Sigmoid colon (tissue), 7 donors: Measurements from ENCODE around the gene CCDC136. TPM values are rescaled to one million over a fixed set of nuclear protein-coding genes. Genes with fewer than 3 reads are reported as not detected.

Experiments
- DNase-seq: peaks from one replicate; pipeline ENCODE4 v3.0.0-alpha.2; 2019
- H3K27ac ChIP-seq, 4 donors: fragments of 200-600 bp; sonication (generic); one replicate each; pipeline ENCODE4 v1.5.1; 2016 to 2019; ENCODE audit warnings: mild to moderate bottlenecking in 1 of 4
- H3K27me3 ChIP-seq, 3 donors: fragments of 200-600 bp; sonication (generic); one replicate each; pipeline ENCODE4 v1.5.1; 2019; ENCODE audit warnings: mild to moderate bottlenecking in 1 of 3
- H3K36me3 ChIP-seq, 4 donors: fragments of 200-600 bp; sonication (generic); one replicate each; pipeline ENCODE4 v1.5.1; 2016 to 2019
- H3K4me1 ChIP-seq, 4 donors: fragments of 200-600 bp; sonication (generic); one replicate each; pipeline ENCODE4 v1.5.1; 2017 to 2019
- H3K4me3 ChIP-seq, 4 donors: fragments of 200-600 bp; sonication (generic); one replicate each; pipeline ENCODE4 v1.5.1; 2017 to 2019; ENCODE audit warnings: mild to moderate bottlenecking in 2 of 4, moderate library complexity in 1 of 4
- H3K9me3 ChIP-seq, 4 donors: fragments of 200-600 bp in 3 of 4; sonication (generic) in 3 of 4; one replicate each; pipeline versions ENCODE4 v1.5.1 to v1.6.1; 2013 to 2019
- EP300 ChIP-seq, 4 donors: sonication (generic); formaldehyde crosslinking; IDR thresholded peaks; one replicate each; pipeline ENCODE4 v1.6.1; 2017; ENCODE audit warnings: antibody characterized with exemption in 4 of 4
- POLR2A ChIP-seq, 2 donors: fragments of 450-650 bp; IDR thresholded peaks; one replicate each; pipeline ENCODE4 v1.6.1; 2016; ENCODE audit warnings: antibody characterized with exemption in 2 of 2, mild to moderate bottlenecking in 2 of 2, moderate library complexity in 2 of 2
- POLR2AphosphoS5 ChIP-seq, 4 donors: sonication (generic); formaldehyde crosslinking; IDR thresholded peaks; one replicate each; pipeline ENCODE4 v1.6.1; 2017; ENCODE audit warnings: antibody characterized with exemption in 4 of 4
- WGBS, 2 donors: extraction: QIAGEN DNeasy Blood & Tissue Kit; methylation state at CpG; one replicate each; pipeline ENCODE4 v1.1.7; 2013; 5-methylcytosine and 5-hydroxymethylcytosine counted together
- intact Hi-C: fragments of 100-400 bp; cut with DNase I; formaldehyde crosslinking; loops from one replicate; pipeline ENCODE4 v1.15.1; 2023
- polyA plus RNA-seq, 3 donors: library from polyadenylated mRNA; stranded (reverse); fragments of 200-250 nt; gene quantifications; one replicate each; pipeline ENCODE4 v1.2.3, GENCODE V29; 2013
- total RNA-seq, 4 donors: library from RNA; depleted of rRNA; stranded (reverse); fragments of >200 nt; gene quantifications; one replicate each; pipeline ENCODE4 v1.1.0, GENCODE V29; 2016
- TF ChIP-seq, protein P1 (sequence below), 4 experiments: fragments of 450-650 bp in 3 of 4; fragments of 200-600 bp in 1 of 4; IDR thresholded peaks; one replicate each; pipeline ENCODE4 v1.5.1; 2016 to 2019; ENCODE audit warnings: antibody characterized with exemption in 4 of 4, mild to moderate bottlenecking in 3 of 4, moderate library complexity in 2 of 4
- donor health status: healthy with polysubstance abuse.
- donor health status: Bipolar disorder and iron deficiency.
- donor health status: healthy.

CCDC136 gene
- total and polyA plus RNA-seq, 7 donors: 2.4 to 53.7 (median 21.7) TPM; not detected in 1

DNA sequence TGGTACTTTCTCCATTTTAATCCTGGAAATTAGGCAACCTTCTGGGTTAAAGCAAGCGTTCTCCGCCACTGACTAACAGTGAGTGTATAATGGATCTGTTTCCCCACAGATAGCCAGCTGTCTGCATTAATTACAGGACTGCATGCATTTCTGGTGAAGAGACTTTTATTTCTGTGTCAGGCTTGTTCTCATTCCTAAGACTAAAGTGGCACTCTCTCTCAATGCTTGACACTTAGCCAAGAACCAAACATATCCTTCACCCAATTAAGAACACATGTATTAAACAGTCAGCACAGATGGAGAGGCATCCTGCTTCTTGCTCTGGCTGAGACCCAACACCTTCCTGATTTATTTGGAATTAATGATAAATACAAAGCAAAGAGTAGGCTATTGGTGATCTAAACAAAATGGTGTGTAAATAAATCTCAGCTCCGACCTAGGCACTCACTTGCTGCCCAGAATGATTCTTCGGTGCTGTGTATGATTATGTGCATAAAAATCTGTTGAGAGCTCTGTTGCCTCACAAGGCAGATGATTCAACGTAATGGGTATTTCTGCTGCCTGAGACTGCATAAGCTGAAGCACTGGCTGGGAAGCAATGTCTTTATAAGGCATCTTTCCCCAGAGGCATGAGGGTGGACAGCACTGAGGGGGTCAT is 35.8 kb upstream of the CCDC136 start:
- no peak overlapping the region for H3K4me3 ChIP-seq
- H3K4me1 ChIP-seq: peaks cover 0 to 41% (median 34%) of the 10 kb centered on the region in 4 donors
- H3K9me3 ChIP-seq: no peaks in the 10 kb centered on the region
- peak overlapping the region; percentile 84 to 93 (median 91) for H3K27ac ChIP-seq
- intact Hi-C loops: loop anchor here (2.0 to 5.0 kb wide), 2 partner anchors 36 to 75 kb away; partner anchors contain the start of genes CCDC136 and FLNC
- no peaks in the 10 kb centered on the region for H3K27me3 ChIP-seq
- peaks cover 0 to 62% (median 16%) of the 10 kb centered on the region in 4 donors for H3K36me3 ChIP-seq
- DNase-seq: peak; percentile 87
- WGBS, 2 donors: 85 to 89% methylated on average over 5 of the region's 5 CpGs
- no peak for TF ChIP-seq POLR2A (IDR thresholded peaks at IDR 0.05)
- TF ChIP-seq, protein P1, sequence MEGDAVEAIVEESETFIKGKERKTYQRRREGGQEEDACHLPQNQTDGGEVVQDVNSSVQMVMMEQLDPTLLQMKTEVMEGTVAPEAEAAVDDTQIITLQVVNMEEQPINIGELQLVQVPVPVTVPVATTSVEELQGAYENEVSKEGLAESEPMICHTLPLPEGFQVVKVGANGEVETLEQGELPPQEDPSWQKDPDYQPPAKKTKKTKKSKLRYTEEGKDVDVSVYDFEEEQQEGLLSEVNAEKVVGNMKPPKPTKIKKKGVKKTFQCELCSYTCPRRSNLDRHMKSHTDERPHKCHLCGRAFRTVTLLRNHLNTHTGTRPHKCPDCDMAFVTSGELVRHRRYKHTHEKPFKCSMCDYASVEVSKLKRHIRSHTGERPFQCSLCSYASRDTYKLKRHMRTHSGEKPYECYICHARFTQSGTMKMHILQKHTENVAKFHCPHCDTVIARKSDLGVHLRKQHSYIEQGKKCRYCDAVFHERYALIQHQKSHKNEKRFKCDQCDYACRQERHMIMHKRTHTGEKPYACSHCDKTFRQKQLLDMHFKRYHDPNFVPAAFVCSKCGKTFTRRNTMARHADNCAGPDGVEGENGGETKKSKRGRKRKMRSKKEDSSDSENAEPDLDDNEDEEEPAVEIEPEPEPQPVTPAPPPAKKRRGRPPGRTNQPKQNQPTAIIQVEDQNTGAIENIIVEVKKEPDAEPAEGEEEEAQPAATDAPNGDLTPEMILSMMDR (IDR thresholded peaks at IDR 0.05): no peak
- TF ChIP-seq EP300 (IDR thresholded peaks at IDR 0.05): peak in 3 of 4 donors; percentile 79 to 97 (median 84)
- TF ChIP-seq POLR2AphosphoS5 (IDR thresholded peaks at IDR 0.05): peak; percentile 60 to 84 (median 62)

DNA sequence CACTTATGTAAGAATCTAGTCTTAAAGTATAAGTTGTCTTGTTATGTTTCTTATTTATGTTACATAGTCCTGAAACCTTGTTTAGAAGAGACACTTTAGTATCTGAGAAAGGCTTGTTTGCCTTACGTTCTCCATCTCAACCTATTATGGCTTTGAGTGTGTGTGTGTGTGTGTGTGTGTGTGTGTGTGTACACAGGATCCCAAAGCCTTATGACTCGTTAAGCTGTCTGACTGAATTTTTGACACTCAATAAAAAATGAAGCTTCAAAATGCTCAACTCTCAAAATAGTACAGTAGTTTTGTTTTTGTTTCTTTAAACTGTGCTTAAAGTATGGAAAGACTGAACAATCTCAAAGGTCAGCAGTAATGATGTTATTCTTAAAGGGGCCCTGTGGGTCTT is 34.6 kb upstream of the CCDC136 start:
- peak in 2 of 4 donors; percentile 25 to 43 for TF ChIP-seq POLR2AphosphoS5 (IDR thresholded peaks at IDR 0.05)
- TF ChIP-seq, protein P1 (IDR thresholded peaks at IDR 0.05): no peak
- TF ChIP-seq EP300 (IDR thresholded peaks at IDR 0.05): peak in 2 of 4 donors; percentile 18 to 38
- TF ChIP-seq POLR2A (IDR thresholded peaks at IDR 0.05): no peak
- Histone ChIP-seq H3K9me3 (no peaks in the 10 kb centered on the region), H3K27me3 (no peaks in the 10 kb centered on the region), H3K4me3 (no peak overlapping the region), H3K27ac (peak overlapping the region; percentile 84 to 93 (median 91)), H3K4me1 (peaks cover 0 to 46% (median 34%) of the 10 kb centered on the region in 4 donors), H3K36me3 (peaks cover 0 to 67% (median 12%) of the 10 kb centered on the region in 4 donors)
- DNase-seq: no peak
- intact Hi-C loops: loop anchor here (2.0 to 5.0 kb wide), 2 partner anchors 35 to 74 kb away; partner anchors contain the start of genes CCDC136 and FLNC
- 68 to 69% methylated on average over 2 of the region's 2 CpGs for WGBS, 2 donors

DNA sequence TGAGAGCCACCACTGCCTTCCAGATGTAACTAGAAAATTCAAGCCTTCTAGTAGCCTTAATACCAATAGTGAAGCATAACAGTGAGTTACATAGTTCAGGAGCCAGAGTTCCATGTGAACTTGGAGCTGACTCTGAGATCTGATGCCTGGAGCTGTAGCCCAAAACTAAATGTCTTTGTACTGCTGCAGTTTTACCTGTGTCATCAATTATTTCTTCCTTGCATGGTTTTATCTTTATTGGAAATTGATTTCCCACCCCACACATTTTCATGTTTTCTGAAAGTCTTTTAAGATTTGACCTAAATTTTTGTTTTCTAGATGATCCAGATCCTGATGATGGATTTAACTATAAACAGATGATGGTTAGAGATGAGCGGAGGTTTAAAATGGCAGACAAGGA is 33.2 kb upstream of the CCDC136 start:
- Histone ChIP-seq H3K4me1 (peaks cover 0 to 48% (median 40%) of the 10 kb centered on the region in 4 donors), H3K27ac (peak overlapping the region; percentile 84 to 93 (median 91)), H3K4me3 (no peak overlapping the region), H3K36me3 (peaks cover 0 to 63% (median 12%) of the 10 kb centered on the region in 4 donors), H3K27me3 (no peaks in the 10 kb centered on the region), H3K9me3 (no peaks in the 10 kb centered on the region)
- intact Hi-C loops: loop anchor here (5.0 kb wide), 1 partner anchor 34 kb away; the partner anchor contains the start of gene CCDC136
- no peak for DNase-seq
- WGBS, 2 donors: 97 to 98% methylated on average over 1 of the region's 1 CpG
- no peak for TF ChIP-seq POLR2A (IDR thresholded peaks at IDR 0.05)
- TF ChIP-seq EP300 (IDR thresholded peaks at IDR 0.05): no peak
- TF ChIP-seq, protein P1 (IDR thresholded peaks at IDR 0.05): no peak
- no peak for TF ChIP-seq POLR2AphosphoS5 (IDR thresholded peaks at IDR 0.05)

DNA sequence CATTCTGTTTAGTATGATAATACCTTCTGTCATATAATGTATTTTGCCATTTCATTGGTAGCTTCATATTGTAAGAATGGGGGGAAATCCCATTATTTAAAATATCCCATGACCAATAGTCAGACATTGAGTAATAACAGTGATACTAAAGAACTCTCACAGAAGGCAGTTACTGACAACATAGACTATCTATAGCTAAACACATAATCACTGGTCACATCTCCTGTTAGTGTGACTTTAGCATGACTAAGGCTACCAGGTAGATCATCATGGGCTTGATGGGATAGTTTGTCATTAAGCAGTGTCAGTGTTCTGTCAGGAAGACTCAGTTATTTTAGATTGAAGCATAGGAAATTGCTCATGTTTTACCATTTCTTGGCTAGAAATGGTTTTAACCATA is 32.5 kb upstream of the CCDC136 start:
- intact Hi-C loops: loop anchor here (5.0 kb wide), 1 partner anchor 33 kb away; the partner anchor contains the start of gene CCDC136
- Histone ChIP-seq H3K27me3 (no peaks in the 10 kb centered on the region), H3K9me3 (no peaks in the 10 kb centered on the region), H3K36me3 (peaks cover 0 to 62% (median 12%) of the 10 kb centered on the region in 4 donors), H3K4me3 (no peak overlapping the region), H3K27ac (peak overlapping the region in 3 of 4 donors; percentile 20 to 93 (median 89)), H3K4me1 (peaks cover 0 to 47% (median 44%) of the 10 kb centered on the region in 4 donors)
- no peak for DNase-seq
- TF ChIP-seq, protein P1 (IDR thresholded peaks at IDR 0.05): no peak
- no peak for TF ChIP-seq EP300 (IDR thresholded peaks at IDR 0.05)
- TF ChIP-seq POLR2AphosphoS5 (IDR thresholded peaks at IDR 0.05): no peak
- TF ChIP-seq POLR2A (IDR thresholded peaks at IDR 0.05): no peak
